ENCODE data around the gene SLC22A9. TPM values are rescaled to one million over a fixed set of nuclear protein-coding genes. Genes with fewer than 3 reads are reported as not detected.

The SLC22A9 gene
- total RNA-seq, 4 donors from 2014 or later, result not detected

GRCh38 chr11:63443714-63444113 is 74.1 kb downstream of the SLC22A9 start:
- H3K4me3 ChIP-seq, result no peak overlapping the region
- in situ Hi-C loops (cut with MboI; ENCODE audit: low pct_ligation_motif_present in 1 of 4, low pct_unique_long_range_greater_than_20kb in 1 of 4, low sequenced_read_pairs in 3 of 4), result no loop called here
- no peak for DNase-seq
- TF ChIP-seq POLR2AphosphoS5 (IDR thresholded peaks at IDR 0.05) (no peak), POLR2A (IDR thresholded peaks at IDR 0.05) (no peak), EP300 (IDR thresholded peaks at IDR 0.05; ENCODE audit: low read depth) (no peak), CTCF (IDR thresholded peaks at IDR 0.05) (no peak)
- H3K27ac ChIP-seq, result no peak overlapping the region
- H3K9me3 ChIP-seq, result no peaks in the 10 kb centered on the region
- WGBS, 2 donors (ENCODE audit: low coverage in 1 of 2), result 64% methylated on average over 1 of the region's 1 CpG; no CpG with 5 or more reads in 1 of the 2 donors
- H3K4me1 ChIP-seq, result no peaks in the 10 kb centered on the region
- intact Hi-C loops (cut with DNase I; ENCODE audit: low total_unique reads), result no loop called here
- H3K36me3 ChIP-seq, result no peaks in the 10 kb centered on the region
- no peaks in the 10 kb centered on the region for H3K27me3 ChIP-seq

GRCh38 chr11:63444160-63444559 is 74.6 kb downstream of the SLC22A9 start:
- Histone ChIP-seq H3K4me1 (no peaks in the 10 kb centered on the region), H3K27ac (no peak overlapping the region), H3K4me3 (no peak overlapping the region), H3K9me3 (no peaks in the 10 kb centered on the region), H3K27me3 (no peaks in the 10 kb centered on the region), H3K36me3 (no peaks in the 10 kb centered on the region)
- 59 to 71% methylated on average over 2 of the region's 2 CpGs for WGBS, 2 donors (ENCODE audit: low coverage in 1 of 2)
- no peak for TF ChIP-seq EP300 (IDR thresholded peaks at IDR 0.05; ENCODE audit: low read depth)
- TF ChIP-seq POLR2A (IDR thresholded peaks at IDR 0.05), result no peak
- TF ChIP-seq CTCF (IDR thresholded peaks at IDR 0.05), result no peak
- no peak for TF ChIP-seq POLR2AphosphoS5 (IDR thresholded peaks at IDR 0.05)
- in situ Hi-C loops (cut with MboI; ENCODE audit: low pct_ligation_motif_present in 1 of 4, low pct_unique_long_range_greater_than_20kb in 1 of 4, low sequenced_read_pairs in 3 of 4) (no loop called here), intact Hi-C loops (cut with DNase I; ENCODE audit: low total_unique reads) (no loop called here)
- DNase-seq, result no peak

- intact Hi-C loops (cut with DNase I; ENCODE audit: low total_unique reads) (no loop called here), in situ Hi-C loops (cut with MboI; ENCODE audit: low pct_ligation_motif_present in 1 of 4, low pct_unique_long_range_greater_than_20kb in 1 of 4, low sequenced_read_pairs in 3 of 4) (no loop called here)
- Histone ChIP-seq H3K4me1 (no peaks in the 10 kb centered on the region), H3K27ac (no peak overlapping the region), H3K36me3 (no peaks in the 10 kb centered on the region), H3K9me3 (no peaks in the 10 kb centered on the region), H3K4me3 (no peak overlapping the region), H3K27me3 (no peaks in the 10 kb centered on the region)
- WGBS, 2 donors (ENCODE audit: low coverage in 1 of 2), result 72 to 90% methylated on average over 2 of the region's 2 CpGs
- DNase-seq, result no peak
- no peak for TF ChIP-seq POLR2A (IDR thresholded peaks at IDR 0.05)
- no peak for TF ChIP-seq EP300 (IDR thresholded peaks at IDR 0.05; ENCODE audit: low read depth)
- no peak for TF ChIP-seq POLR2AphosphoS5 (IDR thresholded peaks at IDR 0.05)
- TF ChIP-seq CTCF (IDR thresholded peaks at IDR 0.05), result no peak
These were observed 75.5 kb downstream of the SLC22A9 start for GRCh38 chr11:63445118-63445517.

GRCh38 chr11:63445720-63446119 is 76.1 kb downstream of the SLC22A9 start:
- in situ Hi-C loops (cut with MboI; ENCODE audit: low pct_ligation_motif_present in 1 of 4, low pct_unique_long_range_greater_than_20kb in 1 of 4, low sequenced_read_pairs in 3 of 4), result no loop called here
- TF ChIP-seq EP300 (IDR thresholded peaks at IDR 0.05; ENCODE audit: low read depth), result no peak
- TF ChIP-seq POLR2A (IDR thresholded peaks at IDR 0.05), result no peak
- TF ChIP-seq CTCF (IDR thresholded peaks at IDR 0.05), result no peak
- no peak for TF ChIP-seq POLR2AphosphoS5 (IDR thresholded peaks at IDR 0.05)
- H3K36me3 ChIP-seq, result no peaks in the 10 kb centered on the region

More at GRCh38 chr11:63445720-63446119, 76.1 kb downstream of the SLC22A9 start:
- intact Hi-C loops (cut with DNase I; ENCODE audit: low total_unique reads), result no loop called here
- Histone ChIP-seq H3K4me1 (no peaks in the 10 kb centered on the region), H3K27me3 (no peaks in the 10 kb centered on the region), H3K27ac (no peak overlapping the region), H3K4me3 (no peak overlapping the region), H3K9me3 (no peaks in the 10 kb centered on the region)
- DNase-seq, result no peak
